Trophoblast cell (in vitro differentiated cells and primary cell): ENCODE data around the gene CCDC57.

ENCODE experiments used
- DNase-seq, 2 donors: peaks; one replicate each; pipeline ENCODE4 v3.0.0-alpha.2; 2016
- H2AFZ ChIP-seq: 2 replicates; pipeline ENCODE4 v1.6.1; 2013; ENCODE audit warnings: low read length, moderate library complexity, mild to moderate bottlenecking; ENCODE audit not compliant: insufficient read depth, poor library complexity
- H2AK5ac ChIP-seq: 2 replicates; pipeline ENCODE4 v1.6.1; 2013; ENCODE audit warnings: mild to moderate bottlenecking, low read length
- H2BK120ac ChIP-seq: 2 replicates; pipeline ENCODE4 v1.6.1; 2013; ENCODE audit warnings: low read length, mild to moderate bottlenecking, moderate library complexity; ENCODE audit not compliant: insufficient read depth, poor library complexity
- H2BK12ac ChIP-seq: 2 replicates; pipeline ENCODE4 v1.6.1; 2013; ENCODE audit warnings: mild to moderate bottlenecking, low read length, moderate library complexity
- H2BK5ac ChIP-seq: 2 replicates; pipeline ENCODE4 v1.6.1; 2013; ENCODE audit warnings: low read length, low read depth, moderate library complexity, mild to moderate bottlenecking; ENCODE audit not compliant: poor library complexity
- H3K14ac ChIP-seq: 2 replicates; pipeline ENCODE4 v1.6.1; 2013; ENCODE audit warnings: mild to moderate bottlenecking, low read length
- H3K18ac ChIP-seq: 2 replicates; pipeline ENCODE4 v1.6.1; 2013; ENCODE audit warnings: mild to moderate bottlenecking, low read length
- H3K23ac ChIP-seq: 2 replicates; pipeline ENCODE4 v1.6.1; 2013; ENCODE audit warnings: low read length
- H3K27ac ChIP-seq: 2 replicates; pipeline ENCODE4 v1.5.1; 2013; ENCODE audit warnings: low read depth, mild to moderate bottlenecking, inconsistent platforms, low read length, moderate library complexity
- H3K27me3 ChIP-seq: 2 replicates; pipeline ENCODE4 v1.6.1; 2013; ENCODE audit warnings: inconsistent platforms, mild to moderate bottlenecking, low read length, moderate library complexity; ENCODE audit not compliant: insufficient read depth
- H3K36me3 ChIP-seq, 2 experiments: 1 replicate in 1 of 2; 2 replicates in 1 of 2; pipeline ENCODE4 v1.6.1; 2013; ENCODE audit warnings: low read length in 2 of 2, mild to moderate bottlenecking in 2 of 2, moderate library complexity in 1 of 2; ENCODE audit not compliant: insufficient read depth in 2 of 2, control insufficient read depth in 1 of 2
- H3K4ac ChIP-seq: 2 replicates; pipeline ENCODE4 v1.6.1; 2013; ENCODE audit warnings: low read depth, mild to moderate bottlenecking, low read length, moderate library complexity
- H3K4me1 ChIP-seq, 2 experiments: 1 replicate in 1 of 2; 2 replicates in 1 of 2; pipeline ENCODE4 v1.6.1; 2013; ENCODE audit warnings: low read length in 2 of 2, mild to moderate bottlenecking in 2 of 2, moderate library complexity in 1 of 2; ENCODE audit not compliant: insufficient read depth in 2 of 2, control insufficient read depth in 1 of 2
- H3K4me2 ChIP-seq: 2 replicates; pipeline ENCODE4 v1.6.1; 2013; ENCODE audit warnings: inconsistent platforms, mild to moderate bottlenecking, low read length, moderate library complexity
- H3K4me3 ChIP-seq: 2 replicates; pipeline ENCODE4 v1.5.1; 2013; ENCODE audit warnings: mild to moderate bottlenecking, low read depth, low read length, inconsistent platforms
- H3K79me1 ChIP-seq: one replicate; pipeline ENCODE4 v1.6.1; 2013; ENCODE audit warnings: low read length
- H3K79me2 ChIP-seq: 2 replicates; pipeline ENCODE4 v1.6.1; 2013; ENCODE audit warnings: low read length, mild to moderate bottlenecking; ENCODE audit not compliant: control insufficient read depth, insufficient read depth, poor library complexity
- H3K9ac ChIP-seq: 2 replicates; pipeline ENCODE4 v1.6.1; 2013; ENCODE audit warnings: mild to moderate bottlenecking, low read length
- H3K9me3 ChIP-seq: 2 replicates; pipeline ENCODE4 v1.6.1; 2013; ENCODE audit warnings: low read depth, mild to moderate bottlenecking, control low read depth, inconsistent platforms, low read length; ENCODE audit not compliant: insufficient read depth
- H4K12ac ChIP-seq: 2 replicates; pipeline ENCODE4 v1.6.1; 2013; ENCODE audit warnings: low read depth, mild to moderate bottlenecking, low read length, moderate library complexity
- H4K8ac ChIP-seq: 2 replicates; pipeline ENCODE4 v1.6.1; 2013; ENCODE audit warnings: low read depth, mild to moderate bottlenecking, low read length, moderate library complexity
- H4K91ac ChIP-seq: one replicate; pipeline ENCODE4 v1.6.1; 2013; ENCODE audit warnings: low read depth, mild to moderate bottlenecking, low read length, moderate library complexity
- WGBS: extraction: QIAGEN DNeasy Blood & Tissue Kit; methylation state at CpG from one replicate; pipeline ENCODE4 v1.1.7; 2013; ENCODE audit warnings: missing lambda C conversion rate; ENCODE audit not compliant: insufficient read length, insufficient coverage; ENCODE audit errors: extremely low coverage; 5-methylcytosine and 5-hydroxymethylcytosine counted together

Gene CCDC57

DNA sequence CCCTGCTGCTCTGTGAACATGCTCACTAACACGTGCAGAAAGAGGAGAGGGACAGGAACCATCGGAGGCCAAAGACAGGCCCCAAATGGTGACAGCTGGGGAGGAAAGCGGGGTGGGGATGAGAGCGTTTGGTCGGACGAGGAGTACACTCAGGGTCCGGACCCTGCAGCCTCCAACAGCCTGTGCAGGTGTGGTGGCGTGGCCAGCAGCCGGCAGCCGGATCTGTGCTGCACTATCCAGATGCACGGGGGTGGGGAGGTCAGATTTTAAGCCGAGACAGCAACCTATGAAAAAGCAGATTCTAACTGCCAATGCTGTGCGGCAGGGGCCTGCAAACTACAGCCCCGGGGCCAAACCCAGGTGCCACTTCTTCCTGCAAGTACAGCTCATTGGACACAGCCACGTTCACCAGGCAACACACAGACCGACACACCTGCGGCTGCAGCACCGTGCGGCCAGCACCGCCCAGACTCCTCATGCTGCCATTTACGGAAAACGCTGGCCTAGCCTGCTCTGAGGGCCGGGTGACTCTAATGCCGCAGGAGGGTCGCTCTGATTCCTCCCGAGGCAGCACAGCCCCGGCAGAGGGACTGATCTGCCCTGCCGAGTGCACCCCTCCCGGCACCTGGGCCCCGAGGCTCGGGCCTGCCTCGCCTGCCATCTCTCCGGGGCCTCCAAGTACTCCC lies 37.4 kb upstream of the CCDC57 start:
- WGBS = no CpG with 5 or more reads among the region's 33 CpGs
- H3K27me3 ChIP-seq = no peaks in the 10 kb centered on the region

DNA sequence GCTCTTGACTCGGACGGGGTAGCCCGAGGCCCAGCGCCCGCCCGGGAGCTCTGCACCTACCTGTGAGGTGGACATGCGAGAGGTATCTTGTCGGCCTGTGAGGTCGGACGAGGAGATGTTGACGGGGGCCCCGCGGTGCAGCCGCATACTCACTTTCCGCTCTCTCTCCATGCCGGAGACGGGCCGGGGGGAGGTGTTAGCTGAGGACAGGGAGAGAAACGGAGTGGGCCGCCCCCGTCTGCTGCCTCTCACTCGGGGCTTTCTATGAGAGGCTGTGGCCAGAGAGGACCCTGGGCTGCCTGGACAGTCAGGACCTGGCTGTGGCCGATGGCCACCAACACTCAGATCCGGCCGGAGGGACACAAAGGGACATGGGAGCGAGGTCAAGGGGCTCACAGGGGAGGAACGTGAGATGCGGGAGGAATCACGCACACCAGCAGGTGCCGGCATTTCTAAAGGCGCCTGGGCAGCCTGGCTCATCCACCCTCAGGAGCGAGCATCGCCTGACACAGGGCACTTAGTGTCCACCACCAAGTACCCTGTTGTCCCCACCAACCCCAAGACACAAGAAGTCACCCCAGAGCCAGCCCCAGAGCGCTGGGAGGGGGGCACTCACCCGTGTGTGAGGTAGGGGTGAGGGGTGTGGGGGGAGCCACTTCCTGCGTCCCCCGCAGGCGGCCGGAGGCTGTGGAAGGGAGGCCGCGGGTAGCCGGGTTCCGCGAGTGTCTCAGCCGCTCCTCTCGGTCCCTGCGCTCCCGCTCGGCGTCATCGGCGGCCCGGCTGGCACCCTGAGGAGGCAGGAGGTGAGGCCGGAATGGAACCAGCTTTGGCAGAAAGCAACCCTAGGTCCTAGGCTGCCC lies 36.4 kb upstream of the CCDC57 start:
- no peak overlapping the region for H3K9ac ChIP-seq
- peaks cover 97 to 98% of the 10 kb centered on the region in 2 experiments for H3K36me3 ChIP-seq
- H3K4ac ChIP-seq = no peak overlapping the region
- H2BK120ac ChIP-seq = no peak overlapping the region
- H3K4me2 ChIP-seq = no peak overlapping the region
- no peak overlapping the region for H4K8ac ChIP-seq
- H4K12ac ChIP-seq = no peak overlapping the region
- H3K79me1 ChIP-seq = no peaks in the 10 kb centered on the region
- H3K14ac ChIP-seq = no peak overlapping the region
- H2AK5ac ChIP-seq = no peak overlapping the region
- WGBS = no CpG with 5 or more reads among the region's 54 CpGs
- peak in 1 of 2 donors; percentile 1 for DNase-seq
- no peak overlapping the region for H3K27ac ChIP-seq
- H3K9me3 ChIP-seq = peaks cover 4% of the 10 kb centered on the region
- no peak overlapping the region for H3K23ac ChIP-seq
- no peaks in the 10 kb centered on the region for H3K79me2 ChIP-seq
- H4K91ac ChIP-seq = no peak overlapping the region
- H2BK12ac ChIP-seq = no peak overlapping the region
- no peaks in the 10 kb centered on the region for H3K27me3 ChIP-seq
- H2BK5ac ChIP-seq = no peak overlapping the region
- H3K4me1 ChIP-seq = no peaks in the 10 kb centered on the region
- H3K4me3 ChIP-seq = no peak overlapping the region
- H3K18ac ChIP-seq = no peak overlapping the region
- no peak overlapping the region for H2AFZ ChIP-seq

More for the DNA sequence above, 37.4 kb upstream of the CCDC57 start:
- Histone ChIP-seq H4K12ac (no peak overlapping the region), H4K8ac (no peak overlapping the region), H3K23ac (no peak overlapping the region), H2AK5ac (no peak overlapping the region), H3K27ac (no peak overlapping the region), H2BK5ac (no peak overlapping the region), H3K36me3 (peaks cover 95 to 96% of the 10 kb centered on the region in 2 experiments), H3K9me3 (peaks cover 4% of the 10 kb centered on the region), H3K79me1 (no peaks in the 10 kb centered on the region), H3K4me2 (no peak overlapping the region), H2BK12ac (no peak overlapping the region), H3K9ac (no peak overlapping the region), H2BK120ac (no peak overlapping the region), H3K79me2 (no peaks in the 10 kb centered on the region), H3K4me3 (no peak overlapping the region), H3K4ac (no peak overlapping the region), H3K4me1 (no peaks in the 10 kb centered on the region), H3K14ac (no peak overlapping the region), H3K18ac (no peak overlapping the region), H4K91ac (no peak overlapping the region), H2AFZ (no peak overlapping the region)
- no peak for DNase-seq

DNA sequence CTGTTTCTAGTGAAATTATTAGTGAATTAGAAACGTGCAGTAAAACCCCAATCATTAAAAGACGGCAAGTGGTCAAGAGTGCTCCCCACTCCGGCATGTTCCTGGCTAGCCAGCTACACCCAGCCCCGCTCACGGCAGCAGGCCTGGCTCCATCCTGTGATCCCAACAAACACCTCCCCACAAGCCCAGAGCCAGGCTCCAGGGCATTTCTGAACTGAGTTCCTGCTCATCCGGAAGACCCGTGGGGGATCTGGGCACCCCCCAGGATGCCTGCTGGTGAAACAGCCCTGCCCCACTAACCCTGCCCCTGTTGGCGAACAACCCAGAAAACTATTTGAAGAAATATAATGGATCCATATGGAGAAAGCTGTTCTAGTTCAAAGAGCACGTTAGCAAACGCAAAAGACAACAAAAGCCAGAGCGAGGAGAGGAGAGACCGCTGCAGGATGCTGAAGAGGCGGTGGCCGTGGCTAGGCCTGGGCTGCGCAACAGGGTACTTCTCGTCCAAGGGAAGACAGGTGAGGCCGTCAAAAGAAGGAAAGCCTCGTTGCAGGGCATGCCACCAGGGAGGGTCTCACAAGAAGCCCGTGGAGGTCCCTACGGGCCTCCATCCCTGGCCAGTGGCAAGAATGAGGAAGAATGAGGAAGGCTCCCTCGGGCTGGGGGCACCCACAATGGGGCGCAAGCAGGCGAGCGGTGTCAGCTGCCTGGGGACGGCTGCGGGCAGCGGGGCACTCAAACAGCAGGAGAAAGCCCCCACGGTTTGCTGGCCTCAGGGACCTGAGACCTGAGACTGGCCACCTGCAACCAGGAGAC lies 35.4 kb upstream of the CCDC57 start:
- no peak overlapping the region for H2AFZ ChIP-seq
- WGBS = no CpG with 5 or more reads among the region's 28 CpGs
- H3K27ac ChIP-seq = no peak overlapping the region
- no peak overlapping the region for H2BK120ac ChIP-seq
- no peak overlapping the region for H3K4me3 ChIP-seq
- H3K79me1 ChIP-seq = no peaks in the 10 kb centered on the region
- no peak overlapping the region for H3K9ac ChIP-seq
- H3K9me3 ChIP-seq = peaks cover 4% of the 10 kb centered on the region
- no peak overlapping the region for H3K18ac ChIP-seq
- peak in 1 of 2 donors; percentile 4 for DNase-seq
- H3K4me2 ChIP-seq = no peak overlapping the region
- no peak overlapping the region for H4K8ac ChIP-seq
- peaks cover 99% of the 10 kb centered on the region in 2 experiments for H3K36me3 ChIP-seq
- H3K4me1 ChIP-seq = no peaks in the 10 kb centered on the region
- no peak overlapping the region for H4K12ac ChIP-seq
- no peak overlapping the region for H3K14ac ChIP-seq
- H3K27me3 ChIP-seq = no peaks in the 10 kb centered on the region
- no peak overlapping the region for H3K23ac ChIP-seq
- no peak overlapping the region for H2BK12ac ChIP-seq
- no peak overlapping the region for H3K4ac ChIP-seq
- H3K79me2 ChIP-seq = no peaks in the 10 kb centered on the region
- no peak overlapping the region for H2AK5ac ChIP-seq
- H4K91ac ChIP-seq = no peak overlapping the region
- no peak overlapping the region for H2BK5ac ChIP-seq

DNA sequence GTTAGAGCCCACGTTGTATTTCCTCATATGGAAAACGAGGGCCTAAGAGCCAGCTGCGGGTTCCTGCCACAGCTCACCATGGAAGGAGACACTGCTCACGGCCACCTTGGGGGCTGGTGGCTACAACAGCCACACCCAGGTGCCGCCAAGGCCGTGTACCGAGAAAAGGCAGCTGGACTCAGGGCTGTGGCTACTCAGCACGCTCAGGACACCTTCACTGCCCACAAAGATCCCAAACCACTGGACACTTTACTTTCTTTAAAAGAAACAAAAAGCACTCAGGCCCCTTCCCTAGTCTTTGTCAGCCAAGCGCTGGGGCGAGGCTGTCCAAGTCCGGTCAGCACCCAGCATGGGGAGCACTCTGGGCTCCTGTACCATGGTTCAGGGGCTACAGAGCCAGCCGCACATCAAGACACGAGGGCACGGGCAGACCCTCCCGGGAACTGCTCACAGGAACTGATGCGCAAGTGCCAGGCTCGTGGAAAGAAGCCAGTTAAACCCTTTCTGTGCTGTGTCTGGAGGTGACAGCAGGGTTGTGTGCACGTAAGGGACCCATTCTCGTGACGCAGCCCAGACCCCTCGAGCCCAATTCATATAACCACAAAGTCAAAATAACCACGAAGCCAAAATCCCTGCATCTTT lies 34.7 kb upstream of the CCDC57 start:
- H3K4ac ChIP-seq = no peak overlapping the region
- H4K12ac ChIP-seq = no peak overlapping the region
- H3K9me3 ChIP-seq = peaks cover under 1% of the 10 kb centered on the region
- H3K36me3 ChIP-seq = peaks cover 97 to 98% of the 10 kb centered on the region in 2 experiments
- DNase-seq = peak in 1 of 2 donors; percentile 17
- peaks cover 0 to under 1% of the 10 kb centered on the region in 2 experiments for H3K4me1 ChIP-seq
- H3K4me3 ChIP-seq = no peak overlapping the region
- no peak overlapping the region for H3K23ac ChIP-seq
- H3K79me1 ChIP-seq = no peaks in the 10 kb centered on the region
- no peak overlapping the region for H2BK5ac ChIP-seq
- H3K4me2 ChIP-seq = no peak overlapping the region
- H3K14ac ChIP-seq = no peak overlapping the region
- H2BK120ac ChIP-seq = no peak overlapping the region
- H3K79me2 ChIP-seq = no peaks in the 10 kb centered on the region
- H2BK12ac ChIP-seq = no peak overlapping the region
- H2AFZ ChIP-seq = no peak overlapping the region
- no peak overlapping the region for H4K91ac ChIP-seq
- no peak overlapping the region for H3K9ac ChIP-seq
- no CpG with 5 or more reads among the region's 22 CpGs for WGBS
- H3K27ac ChIP-seq = no peak overlapping the region
- peak overlapping the region; percentile 27 for H3K18ac ChIP-seq
- no peak overlapping the region for H4K8ac ChIP-seq
- no peak overlapping the region for H2AK5ac ChIP-seq
- no peaks in the 10 kb centered on the region for H3K27me3 ChIP-seq
